ENCODE measurements around the gene LTB4R.
A peak's percentile ranks its signal among the peaks of the same experiment; 100 is the strongest.

Gene LTB4R

GRCh38 chr14:24340606-24341005, 29.3 kb downstream of the LTB4R start:
- no peak for TF ChIP-seq CTCF (IDR thresholded peaks at IDR 0.05; ENCODE audit: extremely low read depth, missing control alignments)
- no peak for DNase-seq (ENCODE audit: low spot score)

- no peak for TF ChIP-seq CTCF (IDR thresholded peaks at IDR 0.05; ENCODE audit: extremely low read depth, missing control alignments)
- no peak for DNase-seq (ENCODE audit: low spot score)
Measured at GRCh38 chr14:24342889-24343288, 31.6 kb downstream of the LTB4R start.

DNA sequence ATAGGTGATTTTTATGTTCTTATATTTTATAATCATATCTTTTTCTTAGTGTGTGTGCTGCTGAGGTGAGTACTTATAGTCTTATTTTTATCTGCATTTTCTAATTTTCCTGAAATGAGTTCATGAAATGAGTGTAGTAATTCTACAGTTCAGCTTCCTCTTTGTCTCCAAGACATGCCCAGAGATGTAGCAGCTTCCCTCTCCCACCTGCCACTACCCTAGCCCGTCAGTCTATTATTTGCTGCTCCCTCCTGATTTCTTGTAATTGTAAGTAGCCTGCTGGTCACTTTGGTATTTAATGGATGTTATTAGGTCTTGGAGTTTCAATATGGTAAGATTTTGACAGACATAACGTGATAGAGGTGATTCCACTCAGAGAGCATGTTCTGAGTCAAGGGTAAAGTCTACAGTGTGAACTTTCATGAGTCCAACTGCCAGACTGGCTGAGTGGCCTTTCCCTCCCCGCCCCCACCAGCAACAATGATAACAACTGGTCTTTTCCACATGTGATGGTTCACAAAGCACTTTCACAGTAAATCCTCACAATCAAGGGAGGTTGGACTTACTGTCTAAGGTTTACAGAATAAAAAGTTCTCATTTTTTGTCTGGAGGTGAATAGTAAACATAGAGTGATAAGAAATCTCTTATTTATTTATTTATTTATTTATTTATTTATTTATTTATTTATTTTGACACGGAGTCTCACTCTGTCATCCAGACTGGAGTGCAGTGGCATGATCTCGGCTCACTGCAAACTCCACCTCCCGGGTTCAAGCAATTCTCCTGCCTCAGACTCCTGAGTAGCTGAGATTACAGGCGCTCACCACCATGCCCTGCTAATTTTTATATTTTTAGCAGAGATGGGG, 32.7 kb downstream of the LTB4R start:
- no peak for TF ChIP-seq CTCF (IDR thresholded peaks at IDR 0.05; ENCODE audit: extremely low read depth, missing control alignments)
- peak; percentile 7 for DNase-seq (ENCODE audit: low spot score)

- no peak for DNase-seq (ENCODE audit: low spot score)
- no peak for TF ChIP-seq CTCF (IDR thresholded peaks at IDR 0.05; ENCODE audit: extremely low read depth, missing control alignments)
Measured at GRCh38 chr14:24347134-24347533, 35.8 kb downstream of the LTB4R start.

DNA sequence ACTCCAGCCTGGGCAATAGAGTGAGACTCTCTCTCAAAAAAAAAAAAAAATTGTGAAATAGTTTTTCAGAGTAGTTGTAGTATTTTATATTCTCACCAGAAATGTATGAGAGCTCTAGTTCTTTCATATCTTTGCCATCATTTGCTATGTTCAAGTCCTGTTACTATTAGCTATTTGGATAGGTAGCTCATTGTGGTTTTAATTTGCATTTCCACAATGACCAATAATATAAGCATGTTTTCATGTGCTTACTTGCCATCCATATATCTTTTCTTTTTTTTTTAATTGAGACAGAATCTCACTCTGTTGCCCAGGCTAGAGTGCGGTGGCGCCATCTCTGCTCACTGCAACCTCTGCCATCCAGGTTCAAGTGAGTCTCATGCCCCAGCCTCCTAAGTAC, 36.9 kb downstream of the LTB4R start:
- no peak for DNase-seq (ENCODE audit: low spot score)
- TF ChIP-seq CTCF (IDR thresholded peaks at IDR 0.05; ENCODE audit: extremely low read depth, missing control alignments) = no peak

GRCh38 chr14:24349742-24350141, 38.4 kb downstream of the LTB4R start:
- no peak for DNase-seq (ENCODE audit: low spot score)
- TF ChIP-seq CTCF (IDR thresholded peaks at IDR 0.05; ENCODE audit: extremely low read depth, missing control alignments) = no peak

DNA sequence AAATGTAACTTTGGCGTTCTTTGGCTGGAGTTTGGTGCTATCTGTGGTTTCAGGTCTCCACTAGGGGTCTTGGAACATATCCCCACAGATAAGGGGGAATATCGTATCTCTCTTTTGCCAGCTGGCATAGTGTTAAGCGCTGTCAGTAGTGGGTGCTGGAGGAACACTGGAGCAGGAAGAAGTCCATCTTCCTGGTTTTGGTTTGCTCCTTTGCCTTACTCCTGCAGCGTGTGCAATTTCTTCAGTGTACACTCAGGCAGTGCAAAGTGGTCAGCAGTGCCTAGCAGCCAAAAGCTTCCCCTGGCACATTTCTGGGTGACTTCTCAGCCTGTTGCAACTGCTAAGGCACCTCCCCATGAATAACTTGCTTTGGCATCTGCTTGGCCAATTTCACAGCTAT, 40.2 kb downstream of the LTB4R start:
- no peak for DNase-seq (ENCODE audit: low spot score)
- TF ChIP-seq CTCF (IDR thresholded peaks at IDR 0.05; ENCODE audit: extremely low read depth, missing control alignments) = no peak
